NT2/D1 (cell line): ENCODE measurements around the gene SLC35F3.

Experiments used
- YY1 ChIP-seq: IDR thresholded peaks from 2 replicates; pipeline ENCODE4 v1.6.1; 2011; ENCODE audit not compliant: insufficient read length, insufficient read depth
- ZNF274 ChIP-seq: IDR thresholded peaks from 2 replicates; pipeline ENCODE4 v1.6.1; 2011; ENCODE audit warnings: mild to moderate bottlenecking, low read depth, low read length

DNA sequence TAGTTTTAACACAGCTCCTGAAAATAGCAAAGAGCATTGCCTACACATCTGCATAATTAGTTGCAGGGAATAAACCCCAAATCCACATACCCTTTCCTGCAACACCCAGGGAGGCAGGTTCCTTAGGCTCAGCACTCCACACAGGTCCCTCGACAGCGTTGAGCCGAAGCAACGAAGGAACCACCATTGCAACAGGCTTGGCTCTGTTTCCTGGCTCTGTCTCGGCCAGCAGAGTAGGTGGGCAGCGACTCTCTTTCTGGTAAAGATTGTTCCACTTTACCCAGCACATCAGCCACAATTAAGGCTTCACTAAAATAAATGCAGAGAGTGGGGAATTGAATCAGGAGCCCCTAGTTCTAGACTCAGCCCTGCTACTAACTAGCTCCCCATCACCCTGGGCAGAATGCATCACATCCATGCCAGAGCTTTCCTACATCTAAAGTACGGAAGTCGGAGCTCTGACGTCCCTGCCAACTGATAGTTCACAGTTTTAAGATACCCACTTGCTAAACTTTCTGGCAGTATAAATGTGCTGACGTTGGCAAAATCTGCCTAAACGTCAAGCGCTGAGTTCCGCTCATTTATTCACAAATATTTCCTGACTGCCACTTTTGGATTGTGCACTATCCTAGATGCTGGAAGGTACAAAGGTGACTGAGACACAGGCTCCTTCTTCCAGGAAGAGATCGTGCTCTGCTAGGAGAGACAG, 389.8 kb downstream of the SLC35F3 start:
- no peak for TF ChIP-seq YY1
- no peak for TF ChIP-seq ZNF274
